ENCODE data around the gene SLC34A1.

Gene SLC34A1

GRCh38 chr5:177433658-177434217, 49.5 kb downstream of the SLC34A1 start:
- H3K9ac ChIP-seq (ENCODE audit: insufficient read length): no peak overlapping the region
- H3K36me3 ChIP-seq (ENCODE audit: insufficient read depth, low read length): peaks cover 6% of the 10 kb centered on the region; the same call in 1 of the 2 replicates

GRCh38 chr5:177434437-177434836, 50.2 kb downstream of the SLC34A1 start:
- H3K9ac ChIP-seq (ENCODE audit: insufficient read length): no peak overlapping the region
- no peak for DNase-seq (ENCODE audit: low read depth, low spot score)
- no peaks in the 10 kb centered on the region for H3K9me3 ChIP-seq (ENCODE audit: low read depth, low read length)
- TF ChIP-seq POLR2AphosphoS5 (IDR thresholded peaks at IDR 0.05; ENCODE audit: borderline replicate concordance, low read depth, low read length) (no peak), EZH2 (IDR thresholded peaks at IDR 0.05) (no peak), FOXP2 (optimal IDR thresholded peaks at IDR 0.05; ENCODE audit: control extremely low read depth, extremely low read length, insufficient read depth) (no peak)
- no peak overlapping the region for H3K4me3 ChIP-seq
- H3K27ac ChIP-seq: no peak overlapping the region
- peaks cover 6% of the 10 kb centered on the region; the same call in 1 of the 2 replicates for H3K36me3 ChIP-seq (ENCODE audit: insufficient read depth, low read length)

More at GRCh38 chr5:177433658-177434217, 49.5 kb downstream of the SLC34A1 start:
- TF ChIP-seq EZH2 (IDR thresholded peaks at IDR 0.05) (no peak), POLR2AphosphoS5 (IDR thresholded peaks at IDR 0.05; ENCODE audit: borderline replicate concordance, low read depth, low read length) (no peak), FOXP2 (optimal IDR thresholded peaks at IDR 0.05; ENCODE audit: control extremely low read depth, extremely low read length, insufficient read depth) (no peak)
- DNase-seq (ENCODE audit: low read depth, low spot score): no peak
- H3K9me3 ChIP-seq (ENCODE audit: low read depth, low read length): no peaks in the 10 kb centered on the region
- H3K27ac ChIP-seq: no peak overlapping the region
- no peak overlapping the region for H3K4me3 ChIP-seq

DNA sequence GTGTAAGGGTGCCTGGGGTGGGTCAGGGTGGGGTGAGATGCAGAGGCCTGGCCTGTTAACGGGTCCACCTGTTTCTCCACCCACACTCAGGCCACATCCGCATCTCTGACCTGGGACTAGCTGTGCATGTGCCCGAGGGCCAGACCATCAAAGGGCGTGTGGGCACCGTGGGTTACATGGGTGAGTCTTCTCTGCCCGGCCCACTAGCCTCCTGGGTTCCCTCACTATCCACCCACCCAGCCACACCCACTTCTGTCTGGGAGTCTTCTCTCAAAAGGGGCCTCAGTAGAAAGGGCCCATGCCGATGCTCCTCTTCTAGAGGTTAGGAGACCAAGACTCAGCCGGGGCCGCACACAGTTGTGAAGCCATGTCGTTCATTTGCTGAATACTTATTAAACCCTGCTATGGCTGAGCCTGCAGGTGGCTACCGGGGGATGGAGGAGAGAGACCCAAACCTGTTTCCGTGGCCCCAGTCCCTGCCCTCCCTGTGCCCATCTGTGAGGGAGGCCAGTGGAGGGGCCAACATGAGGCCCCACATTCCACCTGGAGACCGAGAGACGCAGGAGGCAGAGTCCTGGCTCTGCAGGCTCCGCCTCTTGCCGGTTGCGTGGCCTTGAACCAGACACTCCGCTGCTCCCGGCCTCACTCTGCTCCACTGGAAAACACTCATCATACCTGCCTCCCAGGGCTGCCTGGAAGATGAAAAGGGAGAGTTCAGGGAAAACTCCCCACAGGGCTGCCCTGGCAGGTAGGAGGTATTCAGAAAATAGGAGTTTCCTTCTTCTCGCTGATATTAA, 50.9 kb downstream of the SLC34A1 start:
- Histone ChIP-seq H3K4me3 (no peak overlapping the region), H3K36me3 (ENCODE audit: insufficient read depth, low read length) (peaks cover 6% of the 10 kb centered on the region; the same call in 1 of the 2 replicates), H3K27ac (no peak overlapping the region), H3K9me3 (ENCODE audit: low read depth, low read length) (no peaks in the 10 kb centered on the region), H3K9ac (ENCODE audit: insufficient read length) (no peak overlapping the region)
- TF ChIP-seq FOXP2 (optimal IDR thresholded peaks at IDR 0.05; ENCODE audit: control extremely low read depth, extremely low read length, insufficient read depth): no peak
- TF ChIP-seq POLR2AphosphoS5 (IDR thresholded peaks at IDR 0.05; ENCODE audit: borderline replicate concordance, low read depth, low read length): no peak
- TF ChIP-seq EZH2 (IDR thresholded peaks at IDR 0.05): no peak
- DNase-seq (ENCODE audit: low read depth, low spot score): no peak

GRCh38 chr5:177435847-177436536, 51.8 kb downstream of the SLC34A1 start:
- no peaks in the 10 kb centered on the region for H3K9me3 ChIP-seq (ENCODE audit: low read depth, low read length)
- H3K4me3 ChIP-seq: no peak overlapping the region
- peaks cover 6% of the 10 kb centered on the region; the same call in 1 of the 2 replicates for H3K36me3 ChIP-seq (ENCODE audit: insufficient read depth, low read length)
- no peak overlapping the region for H3K27ac ChIP-seq
- DNase-seq (ENCODE audit: low read depth, low spot score): no peak
- H3K9ac ChIP-seq (ENCODE audit: insufficient read length): no peak overlapping the region
- TF ChIP-seq FOXP2 (optimal IDR thresholded peaks at IDR 0.05; ENCODE audit: control extremely low read depth, extremely low read length, insufficient read depth) (no peak), POLR2AphosphoS5 (IDR thresholded peaks at IDR 0.05; ENCODE audit: borderline replicate concordance, low read depth, low read length) (no peak), EZH2 (IDR thresholded peaks at IDR 0.05) (no peak)

- TF ChIP-seq EZH2 (IDR thresholded peaks at IDR 0.05): no peak
- no peak for TF ChIP-seq FOXP2 (optimal IDR thresholded peaks at IDR 0.05; ENCODE audit: control extremely low read depth, extremely low read length, insufficient read depth)
- no peaks in the 10 kb centered on the region for H3K9me3 ChIP-seq (ENCODE audit: low read depth, low read length)
- no peak overlapping the region for H3K27ac ChIP-seq
- no peak overlapping the region for H3K9ac ChIP-seq (ENCODE audit: insufficient read length)
- H3K36me3 ChIP-seq (ENCODE audit: insufficient read depth, low read length): peaks cover 6% of the 10 kb centered on the region; the same call in 1 of the 2 replicates
- H3K4me3 ChIP-seq: no peak overlapping the region
- no peak for DNase-seq (ENCODE audit: low read depth, low spot score)
Measured at GRCh38 chr5:177437623-177438022, 53.4 kb downstream of the SLC34A1 start.

DNA sequence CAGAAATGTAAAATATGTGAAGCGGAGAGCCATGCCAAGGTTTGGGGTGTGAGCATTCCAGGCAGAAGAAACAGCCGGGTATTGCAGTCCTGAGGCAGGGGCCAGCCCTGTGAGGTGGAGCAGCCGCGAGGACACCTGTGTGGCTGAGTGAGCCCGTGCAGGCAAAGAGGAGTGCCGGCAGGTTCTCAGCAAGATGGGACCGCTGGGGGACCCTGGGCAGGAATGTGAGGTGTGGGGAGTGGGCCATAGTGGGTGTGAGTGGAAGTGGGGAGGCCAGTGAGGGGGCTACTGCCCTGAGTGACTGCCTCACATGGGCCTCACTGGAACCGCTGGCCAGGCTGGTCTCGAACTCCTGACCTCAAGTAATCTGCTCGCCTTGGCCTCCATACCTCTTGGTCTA, 54.2 kb downstream of the SLC34A1 start:
- Histone ChIP-seq H3K27ac (no peak overlapping the region), H3K36me3 (ENCODE audit: insufficient read depth, low read length) (peaks cover 6% of the 10 kb centered on the region; the same call in 1 of the 2 replicates), H3K9ac (ENCODE audit: insufficient read length) (no peak overlapping the region), H3K9me3 (ENCODE audit: low read depth, low read length) (no peaks in the 10 kb centered on the region), H3K4me3 (no peak overlapping the region)
- no peak for DNase-seq (ENCODE audit: low read depth, low spot score)
- TF ChIP-seq FOXP2 (optimal IDR thresholded peaks at IDR 0.05; ENCODE audit: control extremely low read depth, extremely low read length, insufficient read depth): no peak
- no peak for TF ChIP-seq POLR2AphosphoS5 (IDR thresholded peaks at IDR 0.05; ENCODE audit: borderline replicate concordance, low read depth, low read length)
- no peak for TF ChIP-seq EZH2 (IDR thresholded peaks at IDR 0.05)

DNA sequence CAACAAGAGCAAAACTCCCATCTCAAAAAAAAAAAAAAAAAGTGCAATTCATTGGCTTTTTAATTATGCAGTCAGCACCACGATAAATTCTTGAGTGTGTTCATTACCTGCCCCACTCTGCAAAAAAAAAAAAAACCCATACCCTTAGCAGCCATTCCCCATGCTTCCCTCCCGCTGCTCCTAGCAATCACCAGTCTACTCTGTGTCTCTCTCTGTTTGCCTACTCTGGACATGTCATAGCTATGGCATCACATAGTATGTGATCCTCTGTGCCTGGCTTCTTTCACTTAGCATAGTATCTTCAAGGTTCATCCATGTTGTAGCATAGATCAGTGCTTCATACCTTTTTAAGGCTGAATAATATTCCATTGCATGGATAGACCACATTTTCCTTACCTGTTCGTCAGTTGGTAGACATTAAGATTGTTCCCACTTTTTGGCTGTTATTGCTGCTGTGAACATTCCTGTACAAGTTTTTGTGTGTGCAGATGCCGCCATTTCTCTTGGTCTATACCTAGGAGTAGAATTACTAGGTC, 55.4 kb downstream of the SLC34A1 start:
- Histone ChIP-seq H3K9me3 (ENCODE audit: low read depth, low read length) (no peaks in the 10 kb centered on the region), H3K36me3 (ENCODE audit: insufficient read depth, low read length) (no peaks in the 10 kb centered on the region; the same call in 1 of the 2 replicates), H3K9ac (ENCODE audit: insufficient read length) (no peak overlapping the region), H3K4me3 (no peak overlapping the region), H3K27ac (no peak overlapping the region)
- no peak for DNase-seq (ENCODE audit: low read depth, low spot score)
- TF ChIP-seq POLR2AphosphoS5 (IDR thresholded peaks at IDR 0.05; ENCODE audit: borderline replicate concordance, low read depth, low read length) (no peak), EZH2 (IDR thresholded peaks at IDR 0.05) (no peak), FOXP2 (optimal IDR thresholded peaks at IDR 0.05; ENCODE audit: control extremely low read depth, extremely low read length, insufficient read depth) (no peak)
